GM18526 (cell line): ENCODE measurements around the gene NKD2.

Experiments used
- POLR2A ChIP-seq: IDR thresholded peaks from 3 replicates; pipeline ENCODE4 v1.6.1; 2011; ENCODE audit not compliant: insufficient read length; ENCODE audit errors: extremely low read depth

NKD2 gene

GRCh38 chr5:1026700-1027621, 18.4 kb downstream of the NKD2 start:
- no peak for TF ChIP-seq POLR2A

GRCh38 chr5:1027631-1028441, 19.2 kb downstream of the NKD2 start:
- TF ChIP-seq POLR2A: no peak

DNA sequence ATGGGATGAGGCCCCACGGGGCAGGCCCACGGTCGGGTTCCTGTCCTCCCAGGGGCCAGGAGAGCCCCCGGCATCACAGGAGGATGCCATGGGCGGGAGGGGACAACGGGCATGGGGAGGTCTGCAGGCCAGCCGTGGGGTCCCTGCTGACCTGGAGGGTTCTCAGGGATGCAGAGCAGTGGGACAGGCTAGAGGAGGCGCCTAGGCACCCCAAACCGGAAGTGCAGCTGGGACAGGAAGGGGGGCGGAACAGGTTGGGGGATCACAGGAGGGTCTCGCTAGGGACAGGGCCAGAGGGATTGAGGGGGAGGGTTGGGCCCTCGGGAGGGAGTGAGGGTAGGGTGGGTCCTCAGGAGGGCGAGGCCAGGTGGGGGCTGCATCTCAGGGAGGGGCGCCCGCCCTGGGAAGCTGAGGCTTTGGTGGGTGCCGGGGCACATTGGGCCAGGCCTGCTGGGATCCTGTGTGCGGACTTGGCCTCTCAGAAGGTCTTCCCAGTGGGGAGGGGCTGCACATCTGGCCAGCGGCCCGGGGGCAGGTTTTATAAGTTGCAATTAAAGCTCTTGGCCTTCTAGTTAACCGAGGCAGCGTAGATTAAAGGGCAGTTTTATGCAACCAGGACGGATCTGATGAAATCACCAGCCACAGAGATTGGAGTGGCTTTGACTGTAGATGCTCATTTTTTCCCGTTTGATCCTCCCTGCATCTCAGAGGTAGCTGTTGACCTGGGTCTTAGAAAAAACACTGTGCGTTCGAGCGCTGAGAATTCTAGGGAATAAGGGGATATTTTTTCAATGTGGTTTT, 20.1 kb downstream of the NKD2 start:
- TF ChIP-seq POLR2A: no peak

DNA sequence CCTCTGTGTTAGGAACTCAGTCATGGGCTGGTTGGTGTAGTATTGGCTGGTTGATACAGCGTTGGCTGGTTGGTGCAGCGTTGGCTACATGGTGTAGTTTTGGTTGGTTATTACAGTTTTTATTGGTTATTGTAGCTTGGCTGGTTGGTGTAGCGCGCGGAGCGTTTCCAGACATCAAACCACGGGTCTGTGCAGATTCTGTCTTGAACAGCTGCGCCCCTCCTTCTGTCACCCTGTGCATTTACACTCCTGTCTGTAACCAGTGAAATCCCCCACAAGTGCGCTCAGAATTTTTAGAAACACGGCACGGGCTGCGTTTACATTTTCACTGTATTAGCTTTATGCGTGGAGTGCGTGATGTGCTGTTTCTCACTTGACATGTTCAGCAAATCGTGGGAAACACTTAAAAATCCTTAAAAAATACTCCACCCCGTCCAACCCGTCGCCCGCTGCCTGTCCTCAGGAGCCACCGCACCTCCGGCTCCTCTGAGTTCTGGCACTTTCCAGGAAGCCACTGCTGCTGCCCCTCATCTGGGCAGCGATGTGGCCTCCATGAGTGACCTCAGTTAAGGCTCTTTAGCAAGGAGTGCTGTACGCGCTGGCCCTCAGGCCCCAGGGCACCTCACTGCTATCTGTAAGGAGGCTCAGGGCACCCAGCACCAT, 20.8 kb downstream of the NKD2 start:
- no peak for TF ChIP-seq POLR2A

DNA sequence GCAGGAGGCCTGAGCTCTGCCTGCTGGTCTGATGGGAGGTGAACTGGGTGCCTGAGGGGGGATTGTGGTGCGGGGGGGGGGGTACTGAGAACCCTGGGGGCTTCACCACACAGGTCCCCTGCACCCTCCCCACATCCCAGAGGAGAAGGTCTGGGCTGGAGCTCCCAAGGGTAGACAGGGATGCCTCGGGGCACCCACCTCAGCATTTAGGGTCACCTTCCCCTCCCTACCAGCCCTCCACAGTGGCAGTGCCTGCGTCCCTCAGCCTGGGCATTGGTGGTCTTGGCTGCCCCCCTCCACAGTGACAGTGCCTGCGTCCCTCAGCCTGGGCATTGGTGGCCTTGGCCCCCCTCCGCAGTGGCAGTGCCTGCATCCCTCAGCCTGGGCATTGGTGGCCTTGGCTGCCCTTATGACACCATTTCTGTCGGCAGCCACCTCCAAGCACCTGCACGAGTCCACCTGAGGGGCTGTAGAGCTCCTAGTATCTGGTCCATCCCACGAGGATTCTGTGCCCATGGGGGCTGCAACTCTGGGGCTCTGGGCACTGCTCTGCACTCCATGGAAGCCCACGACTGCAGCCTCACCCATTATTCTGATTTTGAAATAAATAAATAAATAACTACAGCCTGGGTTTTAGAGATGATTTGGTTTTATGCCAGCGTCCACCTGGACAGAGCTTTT, 21.5 kb downstream of the NKD2 start:
- no peak for TF ChIP-seq POLR2A

DNA sequence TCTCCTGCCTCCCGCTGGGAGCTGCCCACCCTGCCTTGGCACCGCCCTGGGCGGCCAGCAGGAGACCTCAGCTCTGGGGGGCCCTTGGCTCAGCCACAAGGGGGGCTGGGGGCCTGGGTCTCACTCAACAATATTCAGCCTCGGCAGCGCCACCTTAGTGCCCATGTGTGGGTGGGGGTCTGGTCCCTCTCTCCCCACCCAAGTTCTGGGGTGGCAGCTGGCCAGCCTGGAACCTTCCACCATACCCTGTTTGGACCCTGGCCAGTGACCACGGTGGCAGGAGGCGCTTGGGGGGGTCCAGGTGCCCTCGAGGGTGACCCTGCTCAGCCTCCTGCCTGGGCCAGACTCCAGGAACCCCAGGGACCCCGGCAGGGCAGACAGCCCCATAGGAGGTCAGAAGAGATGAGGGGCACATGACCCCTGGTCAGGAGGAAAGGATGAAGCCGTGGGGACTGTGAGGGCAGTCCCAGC, 22.2 kb downstream of the NKD2 start:
- TF ChIP-seq POLR2A: no peak

- TF ChIP-seq POLR2A: no peak
Observed at GRCh38 chr5:1031306-1031959, 22.8 kb downstream of the NKD2 start.

DNA sequence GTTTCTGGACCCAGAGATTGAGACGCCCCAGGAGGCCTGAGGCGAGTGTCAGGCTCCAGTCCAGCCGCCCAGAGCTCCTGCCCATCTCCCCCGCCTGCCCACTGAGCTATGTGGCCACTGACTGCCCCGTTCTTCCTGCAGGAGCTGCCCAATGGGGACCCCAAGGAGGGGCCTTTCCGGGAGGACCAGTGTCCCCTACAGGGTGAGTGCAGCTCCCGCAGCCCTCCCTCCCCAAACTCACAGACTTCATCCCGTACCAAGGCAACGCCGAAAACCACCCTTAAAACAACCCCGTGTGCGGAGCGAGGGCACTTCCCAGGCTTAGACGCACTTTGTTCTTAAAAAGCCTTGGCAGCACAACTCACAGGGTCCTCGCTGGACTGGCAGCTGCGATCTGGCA, 23.4 kb downstream of the NKD2 start:
- no peak for TF ChIP-seq POLR2A

DNA sequence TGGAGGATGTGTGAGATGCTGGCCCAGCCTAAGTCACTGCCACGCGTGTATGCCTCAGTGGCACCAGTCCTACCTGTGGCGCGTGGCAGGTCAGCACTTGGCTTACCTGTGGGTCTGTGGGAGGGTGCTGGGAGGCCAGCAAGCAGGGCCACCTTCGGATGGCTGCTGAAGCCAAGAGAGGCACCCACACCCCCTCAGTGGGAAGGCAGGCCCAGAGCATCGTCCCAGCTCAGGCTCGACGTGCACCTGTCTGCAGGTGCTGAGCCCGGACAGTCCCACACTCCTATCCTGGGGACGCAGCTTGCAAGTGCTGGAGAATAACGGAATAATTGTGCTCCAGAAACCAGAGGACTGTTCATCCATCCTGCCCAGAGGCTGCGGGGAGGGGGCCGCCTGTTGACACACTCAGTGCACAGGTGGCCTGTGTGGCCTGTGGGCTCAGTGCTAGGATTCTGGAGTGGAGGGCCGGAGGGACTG, 24.0 kb downstream of the NKD2 start:
- TF ChIP-seq POLR2A: no peak

DNA sequence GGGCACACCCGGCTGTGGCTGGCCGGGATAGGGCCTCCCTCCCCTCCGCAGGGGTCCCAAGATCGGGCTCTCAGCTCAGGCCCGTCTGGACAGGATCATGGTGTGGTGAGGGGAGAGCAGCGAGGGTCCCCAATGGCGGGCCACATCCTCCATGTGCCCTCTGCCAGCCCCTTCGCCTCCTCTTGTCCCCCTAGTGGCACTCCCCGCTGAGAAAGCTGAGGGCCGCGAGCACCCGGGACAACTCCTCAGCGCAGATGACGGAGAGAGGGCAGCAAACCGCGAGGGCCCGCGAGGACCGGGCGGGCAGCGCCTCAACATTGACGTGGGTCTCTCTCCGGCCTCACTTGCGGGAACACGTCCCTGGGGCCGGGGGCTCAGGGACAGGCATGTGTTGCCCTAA, 24.6 kb downstream of the NKD2 start:
- no peak for TF ChIP-seq POLR2A

DNA sequence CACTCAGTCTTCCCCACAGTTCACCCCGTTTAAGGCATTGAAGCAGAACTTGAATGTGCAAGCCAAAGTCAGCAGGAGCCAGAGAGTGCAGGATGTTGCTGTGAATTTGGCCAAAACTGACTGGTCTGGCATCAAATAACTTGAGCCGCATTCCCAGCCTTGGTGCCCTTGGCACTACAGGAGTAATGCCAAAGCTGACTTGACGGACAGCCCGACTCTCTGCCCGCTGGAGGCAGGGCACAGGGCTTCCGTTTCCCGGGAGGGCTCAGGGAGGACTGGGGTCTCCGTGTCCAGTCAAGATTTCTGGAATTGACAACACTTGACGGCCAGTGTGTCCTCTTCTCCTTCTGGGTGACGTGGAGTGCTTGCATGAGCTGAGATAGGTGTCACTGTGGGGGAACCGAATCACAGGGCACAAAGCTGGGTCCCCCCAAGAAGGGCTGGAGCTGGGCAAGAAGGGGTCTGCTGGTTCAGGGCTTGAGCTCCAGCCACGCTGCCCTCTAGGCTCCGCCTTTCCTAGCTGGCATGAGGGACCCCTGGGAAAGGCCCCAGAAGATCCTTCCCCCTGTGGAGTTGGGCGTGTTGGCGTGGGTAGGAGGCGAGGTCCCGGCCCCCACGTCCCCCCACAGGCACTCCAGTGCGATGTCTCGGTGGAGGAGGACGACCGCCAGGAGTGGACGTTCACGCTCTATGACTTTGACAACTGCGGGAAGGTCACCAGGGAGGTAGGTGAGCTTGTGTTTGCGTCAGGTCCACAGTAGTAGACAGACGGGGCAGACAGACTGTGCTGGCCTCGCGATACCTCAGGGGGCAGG, 25.2 kb downstream of the NKD2 start:
- no peak for TF ChIP-seq POLR2A

- TF ChIP-seq POLR2A: no peak
Observed at GRCh38 chr5:1034421-1034905, 25.9 kb downstream of the NKD2 start.

- TF ChIP-seq POLR2A: no peak
Observed at GRCh38 chr5:1034986-1035385, 26.4 kb downstream of the NKD2 start.
